ENCODE results near the gene USH2A.

Gene USH2A

GRCh38 chr1:215605011-215605621 lies 818.1 kb downstream of the USH2A start:
- H3K4me3 ChIP-seq (ENCODE audit: control insufficient read depth, low read depth, low read length): no peak overlapping the region
- DNase-seq (ENCODE audit: low read depth): peak; percentile 8
- TF ChIP-seq CTCF (IDR thresholded peaks at IDR 0.05; ENCODE audit: control insufficient read depth, insufficient read depth, low read depth, low read length, missing control alignments): no peak

GRCh38 chr1:215603319-215603718 lies 819.9 kb downstream of the USH2A start:
- TF ChIP-seq CTCF (IDR thresholded peaks at IDR 0.05; ENCODE audit: control insufficient read depth, insufficient read depth, low read depth, low read length, missing control alignments): no peak
- DNase-seq (ENCODE audit: low read depth): no peak
- no peak overlapping the region for H3K4me3 ChIP-seq (ENCODE audit: control insufficient read depth, low read depth, low read length)

- no peak overlapping the region for H3K4me3 ChIP-seq (ENCODE audit: control insufficient read depth, low read depth, low read length)
- no peak for DNase-seq (ENCODE audit: low read depth)
- TF ChIP-seq CTCF (IDR thresholded peaks at IDR 0.05; ENCODE audit: control insufficient read depth, insufficient read depth, low read depth, low read length, missing control alignments): no peak
Measured at GRCh38 chr1:215601276-215601675, 822.0 kb downstream of the USH2A start.

GRCh38 chr1:215600867-215601266 lies 822.4 kb downstream of the USH2A start:
- H3K4me3 ChIP-seq (ENCODE audit: control insufficient read depth, low read depth, low read length): no peak overlapping the region
- no peak for DNase-seq (ENCODE audit: low read depth)
- TF ChIP-seq CTCF (IDR thresholded peaks at IDR 0.05; ENCODE audit: control insufficient read depth, insufficient read depth, low read depth, low read length, missing control alignments): no peak

GRCh38 chr1:215600258-215600792 lies 822.9 kb downstream of the USH2A start:
- no peak overlapping the region for H3K4me3 ChIP-seq (ENCODE audit: control insufficient read depth, low read depth, low read length)
- TF ChIP-seq CTCF (IDR thresholded peaks at IDR 0.05; ENCODE audit: control insufficient read depth, insufficient read depth, low read depth, low read length, missing control alignments): no peak
- no peak for DNase-seq (ENCODE audit: low read depth)

GRCh38 chr1:215599418-215600074 lies 823.7 kb downstream of the USH2A start:
- no peak for DNase-seq (ENCODE audit: low read depth)
- TF ChIP-seq CTCF (IDR thresholded peaks at IDR 0.05; ENCODE audit: control insufficient read depth, insufficient read depth, low read depth, low read length, missing control alignments): no peak
- H3K4me3 ChIP-seq (ENCODE audit: control insufficient read depth, low read depth, low read length): no peak overlapping the region

All from AG09309 (cell line).